ENCODE results near the gene UGT3A2.

GRCh38 chr5:36040651-36041536 is 25.8 kb downstream of the UGT3A2 start:
- TF ChIP-seq ZFP30 (CRISPR knock-in tag; IDR thresholded peaks at IDR 0.05) (no peak), ZFP3 (CRISPR knock-in tag; IDR thresholded peaks at IDR 0.05) (no peak), ZC3H10 (CRISPR knock-in tag; IDR thresholded peaks at IDR 0.05) (no peak), GLIS3 (CRISPR knock-in tag; IDR thresholded peaks at IDR 0.05) (no peak), CSDC2 (CRISPR knock-in tag; IDR thresholded peaks at IDR 0.05) (no peak), TOX (CRISPR knock-in tag; IDR thresholded peaks at IDR 0.05; ENCODE audit: borderline replicate concordance) (no peak), SNAI2 (CRISPR knock-in tag; IDR thresholded peaks at IDR 0.05) (no peak), ARNTL (CRISPR knock-in tag; IDR thresholded peaks at IDR 0.05; ENCODE audit: borderline replicate concordance, low read depth) (no peak), ZNF8 (CRISPR knock-in tag; IDR thresholded peaks at IDR 0.05) (no peak), PPARA (CRISPR knock-in tag; IDR thresholded peaks at IDR 0.05; ENCODE audit: borderline replicate concordance) (no peak), PATZ1 (CRISPR knock-in tag; IDR thresholded peaks at IDR 0.05; ENCODE audit: borderline replicate concordance) (no peak), CREB5 (CRISPR knock-in tag; IDR thresholded peaks at IDR 0.05; ENCODE audit: low read depth) (no peak)

Data from SK-N-SH treated with all-trans-retinoic acid at 6 μM for 48 hours (cell line).